Stomach (tissue), 4 donors: ENCODE measurements around the gene SPAM1.

Experiments used
- POLR2A ChIP-seq, 4 donors: fragments of 450-650 bp; IDR thresholded peaks; one replicate each; pipeline ENCODE4 v1.6.1; 2016; ENCODE audit warnings: antibody characterized with exemption in 4 of 4, control low read depth in 2 of 4, mild to moderate bottlenecking in 1 of 4, moderate library complexity in 1 of 4
- TF ChIP-seq, protein P1 (sequence below), 7 experiments: fragments of 450-650 bp in 4 of 7; fragments of 200-600 bp in 3 of 7; sonication (generic) in 3 of 7; IDR thresholded peaks; one replicate each; pipeline ENCODE4 v1.5.1; 2016 to 2019; ENCODE audit warnings: antibody characterized with exemption in 7 of 7, control low read depth in 2 of 7, mild to moderate bottlenecking in 1 of 7

GRCh38 chr7:123929655-123930054 is 4.6 kb downstream of the SPAM1 start:
- no peak for TF ChIP-seq POLR2A (IDR thresholded peaks at IDR 0.05)
- TF ChIP-seq, protein P1, sequence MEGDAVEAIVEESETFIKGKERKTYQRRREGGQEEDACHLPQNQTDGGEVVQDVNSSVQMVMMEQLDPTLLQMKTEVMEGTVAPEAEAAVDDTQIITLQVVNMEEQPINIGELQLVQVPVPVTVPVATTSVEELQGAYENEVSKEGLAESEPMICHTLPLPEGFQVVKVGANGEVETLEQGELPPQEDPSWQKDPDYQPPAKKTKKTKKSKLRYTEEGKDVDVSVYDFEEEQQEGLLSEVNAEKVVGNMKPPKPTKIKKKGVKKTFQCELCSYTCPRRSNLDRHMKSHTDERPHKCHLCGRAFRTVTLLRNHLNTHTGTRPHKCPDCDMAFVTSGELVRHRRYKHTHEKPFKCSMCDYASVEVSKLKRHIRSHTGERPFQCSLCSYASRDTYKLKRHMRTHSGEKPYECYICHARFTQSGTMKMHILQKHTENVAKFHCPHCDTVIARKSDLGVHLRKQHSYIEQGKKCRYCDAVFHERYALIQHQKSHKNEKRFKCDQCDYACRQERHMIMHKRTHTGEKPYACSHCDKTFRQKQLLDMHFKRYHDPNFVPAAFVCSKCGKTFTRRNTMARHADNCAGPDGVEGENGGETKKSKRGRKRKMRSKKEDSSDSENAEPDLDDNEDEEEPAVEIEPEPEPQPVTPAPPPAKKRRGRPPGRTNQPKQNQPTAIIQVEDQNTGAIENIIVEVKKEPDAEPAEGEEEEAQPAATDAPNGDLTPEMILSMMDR (IDR thresholded peaks at IDR 0.05) = no peak
